Adipocyte (in vitro differentiated cells): ENCODE results near the gene MRPL10.
"Not testable (repeated sequence)": the region's sequence is repeated elsewhere in the genome, so short reads cannot be mapped to it uniquely, and the experiment has no call there.

Experiments used
- DNase-seq: peaks from one replicate; pipeline ENCODE4 v3.0.0-alpha.2; 2015; ENCODE audit warnings: low read depth
- H3K27me3 ChIP-seq: replicated peaks from 2 replicates; pipeline ENCODE4 v1.7.0; 2013; ENCODE audit warnings: mild to moderate bottlenecking, low read length, moderate library complexity; ENCODE audit not compliant: control insufficient read depth, insufficient read depth
- H3K36me3 ChIP-seq: 2 replicates; pipeline ENCODE4 v1.7.0; 2013; ENCODE audit warnings: low read length, mild to moderate bottlenecking, moderate library complexity; ENCODE audit not compliant: control insufficient read depth, insufficient read depth, severe bottlenecking
- H3K4me1 ChIP-seq: 2 replicates; pipeline ENCODE4 v1.7.0; 2013; ENCODE audit warnings: mild to moderate bottlenecking, low read length, moderate library complexity; ENCODE audit not compliant: control insufficient read depth, insufficient read depth
- H3K4me3 ChIP-seq: 2 replicates; pipeline ENCODE4 v1.7.0; 2013; ENCODE audit warnings: mild to moderate bottlenecking, low read length, moderate library complexity
- H3K9ac ChIP-seq: 2 replicates; pipeline ENCODE4 v1.7.0; 2013; ENCODE audit warnings: mild to moderate bottlenecking, low read length, moderate library complexity
- H3K9me3 ChIP-seq: 2 replicates; pipeline ENCODE4 v1.7.0; 2013; ENCODE audit warnings: mild to moderate bottlenecking, low read length, moderate library complexity; ENCODE audit not compliant: control insufficient read depth

The MRPL10 gene

DNA sequence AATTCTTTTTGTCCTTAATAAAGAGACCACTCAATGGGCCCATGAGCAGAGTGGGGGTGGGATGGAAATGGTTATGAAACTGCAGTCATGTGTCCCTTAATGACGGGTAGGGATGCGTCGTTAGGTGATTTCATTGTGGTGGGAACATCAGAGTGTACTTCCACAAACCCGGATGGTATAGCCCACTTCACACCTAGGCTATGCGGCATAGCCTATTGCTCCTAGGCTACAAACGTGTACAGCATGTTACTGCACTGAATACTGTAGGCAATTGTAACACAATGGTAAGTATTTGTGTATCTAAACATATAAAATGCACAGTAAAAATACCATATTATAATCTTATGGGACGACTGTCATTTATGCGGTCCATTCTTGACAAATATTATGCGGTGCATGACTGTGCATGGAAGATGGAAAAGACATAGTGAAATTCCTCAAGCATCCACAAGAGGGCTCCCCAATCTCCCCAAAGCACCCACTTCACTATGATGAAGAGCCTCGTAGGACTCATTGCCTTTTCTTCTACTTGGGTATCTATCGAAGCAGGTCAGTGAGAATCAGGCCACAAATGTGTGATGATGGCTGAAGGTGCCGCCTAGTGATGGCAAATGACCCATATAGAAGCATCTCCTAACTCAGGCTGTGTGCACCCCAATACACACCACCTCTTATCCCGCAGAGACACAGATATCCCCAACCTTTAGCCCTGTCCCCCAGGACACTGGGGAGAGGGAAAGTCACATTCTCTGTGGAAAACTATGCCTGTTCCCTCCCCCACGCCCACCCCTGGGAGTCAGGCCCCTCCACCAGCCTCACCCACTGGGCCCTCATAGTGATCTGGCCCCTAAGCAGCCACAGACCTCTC, 54.8 kb downstream of the MRPL10 start:
- DNase-seq, result peak; percentile 48
- peaks cover 35% of the 10 kb centered on the region for H3K27me3 ChIP-seq
- H3K9ac ChIP-seq, result no peak overlapping the region
- peaks cover 3% of the 10 kb centered on the region for H3K4me1 ChIP-seq
- H3K4me3 ChIP-seq, result no peak overlapping the region
- peaks cover 8% of the 10 kb centered on the region for H3K9me3 ChIP-seq
- no peaks in the 10 kb centered on the region for H3K36me3 ChIP-seq

DNA sequence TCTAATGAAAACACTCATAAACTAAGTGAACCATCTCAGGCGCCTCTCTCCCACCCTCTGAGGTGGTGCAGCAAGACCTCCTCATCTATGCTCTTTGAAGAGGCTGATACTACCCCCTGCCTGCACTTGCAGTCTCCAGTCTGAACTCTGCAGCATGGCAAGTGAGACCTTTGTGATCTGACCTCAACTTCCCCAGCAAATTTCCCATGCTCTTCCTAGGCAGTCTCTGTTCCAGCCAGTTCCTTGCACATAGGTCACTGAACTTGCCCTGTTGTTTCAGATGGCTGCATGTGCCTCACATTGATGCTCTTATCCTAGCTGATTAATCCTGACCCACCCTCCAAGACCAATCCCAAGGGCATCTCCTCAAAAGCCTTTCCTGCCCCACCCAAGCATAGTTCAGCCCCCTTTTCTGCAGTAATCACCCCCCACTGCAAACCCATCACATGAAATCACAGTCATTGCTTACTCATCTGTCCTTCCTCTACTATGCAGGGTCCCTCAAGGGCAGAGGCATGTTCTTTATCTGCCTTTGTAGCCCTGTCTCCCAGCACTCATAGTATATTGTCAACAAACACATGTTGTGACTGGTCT, 56.3 kb downstream of the MRPL10 start:
- no peak overlapping the region for H3K4me3 ChIP-seq
- DNase-seq, result no peak
- H3K9ac ChIP-seq, result no peak overlapping the region
- H3K4me1 ChIP-seq, result peaks cover 3% of the 10 kb centered on the region
- H3K9me3 ChIP-seq, result peaks cover 16% of the 10 kb centered on the region
- H3K27me3 ChIP-seq, result peaks cover 24% of the 10 kb centered on the region
- H3K36me3 ChIP-seq, result no peaks in the 10 kb centered on the region

GRCh38 chr17:47774331-47774730, 57.0 kb downstream of the MRPL10 start:
- Histone ChIP-seq H3K9me3 (peaks cover 23% of the 10 kb centered on the region), H3K4me1 (peaks cover 3% of the 10 kb centered on the region), H3K4me3 (no peak overlapping the region), H3K27me3 (peaks cover 24% of the 10 kb centered on the region), H3K9ac (no peak overlapping the region), H3K36me3 (no peaks in the 10 kb centered on the region)
- no peak for DNase-seq

DNA sequence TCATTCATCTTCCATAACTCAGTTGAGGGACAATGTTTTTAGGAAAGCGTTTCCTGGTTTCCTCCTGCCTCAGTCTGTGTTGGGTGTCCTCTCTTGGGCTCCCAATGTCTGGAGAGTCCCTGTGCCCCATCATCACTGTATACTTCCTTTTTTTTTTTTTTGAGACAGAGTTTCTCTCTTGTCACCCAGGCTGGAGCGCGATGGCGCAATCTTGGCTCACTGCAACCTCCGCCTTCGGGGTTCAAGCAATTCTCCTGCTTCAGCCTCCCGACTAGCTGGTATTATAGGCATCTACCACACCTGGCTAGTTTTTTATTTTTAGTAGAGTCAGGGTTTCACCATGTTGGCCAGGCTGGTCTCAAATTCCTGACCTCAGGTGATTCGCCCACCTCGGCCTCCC, 57.7 kb downstream of the MRPL10 start:
- H3K9ac ChIP-seq, DNase-seq, H3K4me1 ChIP-seq, H3K4me3 ChIP-seq, H3K36me3 ChIP-seq: not testable (repeated sequence)
- peaks cover 23% of the 10 kb centered on the region for H3K27me3 ChIP-seq
- peaks cover 29% of the 10 kb centered on the region for H3K9me3 ChIP-seq
